ENCODE results near the gene NACAD. TPM values are rescaled to one million over a fixed set of nuclear protein-coding genes. Genes with fewer than 3 reads are reported as not detected.

The NACAD gene
- total RNA-seq, 1 experiment from 2014 or later: not detected

DNA sequence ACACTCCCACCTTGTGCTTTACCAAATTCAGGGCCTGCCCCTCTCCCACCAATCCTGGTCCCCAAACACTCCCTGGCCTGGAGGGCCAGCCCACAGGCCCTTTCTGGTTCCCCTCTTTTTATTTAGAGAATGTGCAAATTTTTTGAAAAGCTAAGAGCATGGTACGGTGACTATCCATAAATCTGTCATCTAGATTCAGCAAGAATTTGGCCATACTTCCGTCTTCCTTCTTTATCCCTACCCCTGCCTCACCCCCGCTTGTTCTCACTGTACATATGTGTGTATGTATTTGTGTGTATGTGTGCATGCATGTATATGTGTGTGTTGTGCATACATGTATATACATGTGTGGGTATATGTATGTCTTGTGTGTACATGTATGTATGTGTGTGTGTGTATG, 30.8 kb upstream of the NACAD start:
- TF ChIP-seq, protein P1, sequence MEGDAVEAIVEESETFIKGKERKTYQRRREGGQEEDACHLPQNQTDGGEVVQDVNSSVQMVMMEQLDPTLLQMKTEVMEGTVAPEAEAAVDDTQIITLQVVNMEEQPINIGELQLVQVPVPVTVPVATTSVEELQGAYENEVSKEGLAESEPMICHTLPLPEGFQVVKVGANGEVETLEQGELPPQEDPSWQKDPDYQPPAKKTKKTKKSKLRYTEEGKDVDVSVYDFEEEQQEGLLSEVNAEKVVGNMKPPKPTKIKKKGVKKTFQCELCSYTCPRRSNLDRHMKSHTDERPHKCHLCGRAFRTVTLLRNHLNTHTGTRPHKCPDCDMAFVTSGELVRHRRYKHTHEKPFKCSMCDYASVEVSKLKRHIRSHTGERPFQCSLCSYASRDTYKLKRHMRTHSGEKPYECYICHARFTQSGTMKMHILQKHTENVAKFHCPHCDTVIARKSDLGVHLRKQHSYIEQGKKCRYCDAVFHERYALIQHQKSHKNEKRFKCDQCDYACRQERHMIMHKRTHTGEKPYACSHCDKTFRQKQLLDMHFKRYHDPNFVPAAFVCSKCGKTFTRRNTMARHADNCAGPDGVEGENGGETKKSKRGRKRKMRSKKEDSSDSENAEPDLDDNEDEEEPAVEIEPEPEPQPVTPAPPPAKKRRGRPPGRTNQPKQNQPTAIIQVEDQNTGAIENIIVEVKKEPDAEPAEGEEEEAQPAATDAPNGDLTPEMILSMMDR (IDR thresholded peaks at IDR 0.05; ENCODE audit: unreplicated experiment): no peak
- POLR2A ChIA-PET: no interaction called here
- CTCF ChIA-PET: interaction anchor here (7.1 kb wide), 1 partner anchor 17 kb away, joined by 47 read pairs; no protein-coding TSS in a partner anchor

DNA sequence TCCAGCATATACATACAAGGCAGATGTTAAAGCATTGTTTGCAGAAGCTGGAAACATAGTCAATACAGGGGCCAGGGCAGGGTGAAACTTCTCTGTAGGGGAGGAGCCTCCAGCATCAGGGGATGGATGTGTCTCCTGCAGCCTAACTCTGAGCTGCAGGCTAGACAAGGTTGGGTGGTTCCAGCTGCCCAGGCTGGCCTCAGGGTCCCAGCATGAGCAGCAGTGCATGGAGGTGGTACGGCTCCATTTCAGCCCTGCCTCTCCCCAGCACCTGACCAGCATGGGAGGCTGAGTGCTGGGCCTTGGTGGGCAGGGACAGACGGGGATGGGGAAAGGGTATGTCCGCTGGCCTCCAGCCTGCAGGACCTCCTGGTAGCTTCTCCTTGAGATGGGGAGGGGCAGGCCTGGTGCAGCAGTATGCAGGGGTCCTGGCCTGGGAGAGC, 30.1 kb upstream of the NACAD start:
- ChIA-PET CTCF (interaction anchor here (0.5 to 7.1 kb wide), 2 partner anchors 18 to 532 kb away, joined by 3 to 47 read pairs; no protein-coding TSS in a partner anchor), POLR2A (no interaction called here)
- peaks cover 5% of the 10 kb centered on the region for H3K36me3 Mint-ChIP-seq (ENCODE audit: insufficient read depth, unreplicated experiment)
- no peak for DNase-seq (ENCODE audit: unreplicated experiment)
- no peaks in the 10 kb centered on the region for H3K4me1 Mint-ChIP-seq (ENCODE audit: insufficient read depth, unreplicated experiment)
- TF ChIP-seq, protein P1 (IDR thresholded peaks at IDR 0.05; ENCODE audit: unreplicated experiment): no peak
- H3K27me3 Mint-ChIP-seq (ENCODE audit: insufficient read depth, unreplicated experiment): no peaks in the 10 kb centered on the region
- no peaks in the 10 kb centered on the region for H3K9me3 Mint-ChIP-seq (ENCODE audit: unreplicated experiment)
- H3K27ac Mint-ChIP-seq (ENCODE audit: low read depth, unreplicated experiment): no peak overlapping the region
- no peak overlapping the region for H3K4me3 Mint-ChIP-seq (ENCODE audit: unreplicated experiment)
- BruUV-seq (replicated peaks): no TSS peak
- intact Hi-C loops (cut with micrococcal nuclease): loop anchor here (10.0 kb wide), 1 partner anchor 124 kb away; no protein-coding TSS in a partner anchor

More for the DNA sequence above, 30.8 kb upstream of the NACAD start:
- no peak overlapping the region for H3K4me3 Mint-ChIP-seq (ENCODE audit: unreplicated experiment)
- H3K27ac Mint-ChIP-seq (ENCODE audit: low read depth, unreplicated experiment): no peak overlapping the region
- intact Hi-C loops (cut with micrococcal nuclease): loop anchor here (10.0 kb wide), 1 partner anchor 125 kb away; no protein-coding TSS in a partner anchor
- H3K9me3 Mint-ChIP-seq (ENCODE audit: unreplicated experiment): no peaks in the 10 kb centered on the region
- no peaks in the 10 kb centered on the region for H3K4me1 Mint-ChIP-seq (ENCODE audit: insufficient read depth, unreplicated experiment)
- H3K36me3 Mint-ChIP-seq (ENCODE audit: insufficient read depth, unreplicated experiment): peaks cover 5% of the 10 kb centered on the region
- DNase-seq (ENCODE audit: unreplicated experiment): no peak
- no peaks in the 10 kb centered on the region for H3K27me3 Mint-ChIP-seq (ENCODE audit: insufficient read depth, unreplicated experiment)
- no TSS peak for BruUV-seq (replicated peaks)

DNA sequence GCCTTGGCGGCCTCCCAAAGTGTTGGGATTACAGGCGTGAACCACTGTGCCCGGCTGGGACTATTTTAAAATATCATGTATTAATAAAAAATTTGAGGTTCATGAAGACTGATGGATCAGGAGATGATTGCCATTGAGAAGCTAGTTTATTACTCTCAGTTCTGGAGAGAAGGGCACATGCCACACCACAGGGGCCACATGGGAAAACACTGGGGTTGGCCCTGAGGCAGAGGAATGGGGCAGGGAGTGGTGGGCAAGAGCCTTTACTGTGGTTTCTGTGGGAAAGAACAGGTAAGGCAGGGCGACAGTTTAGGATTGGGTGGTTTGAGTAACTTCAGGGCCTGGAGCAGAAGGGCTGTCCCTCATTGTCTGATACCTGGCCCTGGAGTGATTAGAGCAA, 29.5 kb upstream of the NACAD start:
- Mint-ChIP-seq H3K4me1 (ENCODE audit: insufficient read depth, unreplicated experiment) (no peaks in the 10 kb centered on the region), H3K27ac (ENCODE audit: low read depth, unreplicated experiment) (no peak overlapping the region), H3K27me3 (ENCODE audit: insufficient read depth, unreplicated experiment) (no peaks in the 10 kb centered on the region), H3K9me3 (ENCODE audit: unreplicated experiment) (no peaks in the 10 kb centered on the region), H3K36me3 (ENCODE audit: insufficient read depth, unreplicated experiment) (peaks cover 5% of the 10 kb centered on the region), H3K4me3 (ENCODE audit: unreplicated experiment) (no peak overlapping the region)
- intact Hi-C loops (cut with micrococcal nuclease): loop anchor here (10.0 kb wide), 1 partner anchor 123 kb away; no protein-coding TSS in a partner anchor
- DNase-seq (ENCODE audit: unreplicated experiment): no peak
- TF ChIP-seq, protein P1 (IDR thresholded peaks at IDR 0.05; ENCODE audit: unreplicated experiment): no peak
- CTCF ChIA-PET: interaction anchor here (0.5 to 1.1 kb wide), 4 partner anchors 18 to 532 kb away, joined by 3 read pairs; no protein-coding TSS in a partner anchor
- BruUV-seq (replicated peaks): no TSS peak
- POLR2A ChIA-PET: no interaction called here

GRCh38 chr7:45117582-45117981, 28.8 kb upstream of the NACAD start:
- H3K9me3 Mint-ChIP-seq (ENCODE audit: unreplicated experiment): no peaks in the 10 kb centered on the region
- no peak for DNase-seq (ENCODE audit: unreplicated experiment)
- ChIA-PET CTCF (interaction anchor here (0.6 to 1.1 kb wide), 6 partner anchors 17 to 264 kb away, joined by 3 to 4 read pairs (median 3); no protein-coding TSS in a partner anchor), POLR2A (no interaction called here)
- TF ChIP-seq, protein P1 (IDR thresholded peaks at IDR 0.05; ENCODE audit: unreplicated experiment): no peak
- H3K27me3 Mint-ChIP-seq (ENCODE audit: insufficient read depth, unreplicated experiment): no peaks in the 10 kb centered on the region
- intact Hi-C loops (cut with micrococcal nuclease): loop anchor here (10.0 kb wide), 1 partner anchor 123 kb away; no protein-coding TSS in a partner anchor
- peaks cover 5% of the 10 kb centered on the region for H3K36me3 Mint-ChIP-seq (ENCODE audit: insufficient read depth, unreplicated experiment)
- H3K27ac Mint-ChIP-seq (ENCODE audit: low read depth, unreplicated experiment): no peak overlapping the region
- H3K4me1 Mint-ChIP-seq (ENCODE audit: insufficient read depth, unreplicated experiment): no peaks in the 10 kb centered on the region
- no TSS peak for BruUV-seq (replicated peaks)
- no peak overlapping the region for H3K4me3 Mint-ChIP-seq (ENCODE audit: unreplicated experiment)

All from MCF 10A (cell line).